Pons (tissue), 1 donor: ENCODE results near the gene WFDC1.

Source experiments
- DNase-seq: peaks from one replicate; pipeline ENCODE4 v3.0.0-alpha.2; 2016; ENCODE audit warnings: low spot score

The WFDC1 gene

DNA sequence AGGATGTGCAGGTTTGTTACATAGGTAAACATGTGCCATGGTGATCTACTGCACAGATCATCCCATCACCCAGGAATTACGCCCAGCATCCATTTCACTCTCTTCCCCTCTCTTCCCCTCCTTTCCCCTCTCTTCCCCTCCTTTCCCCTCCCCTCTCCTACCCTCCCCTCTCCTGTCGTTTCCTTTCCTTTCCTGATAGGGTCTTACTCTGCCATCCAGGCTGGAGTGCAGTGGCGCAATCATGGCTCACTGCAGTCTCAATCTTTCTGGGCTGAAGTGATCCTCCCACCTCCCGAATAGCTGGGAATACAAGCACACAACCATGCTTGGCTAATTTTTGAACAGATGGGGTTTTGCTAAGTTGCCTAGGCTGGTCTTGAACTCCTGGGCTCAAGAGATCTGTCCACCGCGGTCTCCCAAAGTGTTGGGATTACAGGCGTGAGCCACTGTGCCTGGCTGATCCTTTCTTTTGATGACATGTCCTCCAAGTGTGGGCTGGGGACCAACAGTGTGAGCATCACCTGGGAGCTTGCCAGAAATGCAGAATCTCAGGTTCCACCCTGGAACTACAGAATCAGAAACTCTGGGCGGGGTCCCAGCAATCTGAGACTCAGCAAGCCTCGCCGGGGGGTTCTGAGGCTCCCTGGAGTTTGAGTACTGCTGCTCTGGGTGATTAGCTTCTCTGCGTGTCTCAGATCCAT, 84.5 kb downstream of the WFDC1 start:
- no peak for DNase-seq
